PC-3 (cell line): ENCODE data around the gene PTPRD.

Source experiments
- CTCF ChIP-seq: fragments of 300-600 bp; sonication (generic); conservative IDR thresholded peaks from 2 replicates; pipeline ENCODE4 v1.5.1; 2017; ENCODE audit warnings: antibody characterized with exemption, low read depth, mild to moderate bottlenecking, low read length
- EZH2 ChIP-seq: fragments of 300-600 bp; sonication (generic); IDR thresholded peaks from one replicate; pipeline ENCODE4 v1.6.1; 2017; ENCODE audit warnings: antibody characterized with exemption, mild to moderate bottlenecking, low read length; ENCODE audit not compliant: unreplicated experiment
- EZH2phosphoT487 ChIP-seq: fragments of 300-600 bp; sonication (generic); IDR thresholded peaks from 2 replicates; pipeline ENCODE4 v1.6.1; 2018; ENCODE audit warnings: mild to moderate bottlenecking, antibody characterized with exemption, low read length, borderline replicate concordance

- TF ChIP-seq CTCF = no peak
- no peak for TF ChIP-seq EZH2
- no peak for TF ChIP-seq EZH2phosphoT487
These were observed 1905.8 kb downstream of the PTPRD start for GRCh38 chr9:8706998-8707397.
